H1 (cell line): ENCODE data around the gene CCDC171. TPM values are rescaled to one million over a fixed set of nuclear protein-coding genes. Genes with fewer than 3 reads are reported as not detected.

Source experiments
- CTCF ChIA-PET: fragments of 300-600 bp; sonication (Branson Sonifier 250); formaldehyde crosslinking; loops from one replicate; lab custom pipeline; 2021; ENCODE audit not compliant: partially characterized antibody; lab: Charles Lee
- POLR2A ChIA-PET: fragments of 300-600 bp; sonication (Branson Sonifier 250); formaldehyde crosslinking; loops from one replicate; lab custom pipeline; 2021; ENCODE audit warnings: inconsistent platforms; ENCODE audit not compliant: partially characterized antibody; lab: Charles Lee
- DNase-seq, 2 experiments: peaks; one replicate each; pipeline versions ENCODE4 v3.0.0 to v3.0.0-alpha.2; 2010 to 2022; ENCODE audit warnings: low spot score in 2 of 2, low read depth in 1 of 2, mixed read lengths in 1 of 2
- FAIRE-seq: peaks from 2 replicates; lab custom pipeline; 2011; peaks lifted over from hg19 to GRCh38; lab: Jason Lieb, UNC
- H2AFZ ChIP-seq: 2 replicates; pipeline ENCODE4 v1.8.1; 2012; ENCODE audit warnings: low read length, inconsistent platforms
- H2AK5ac ChIP-seq: 2 replicates; pipeline ENCODE4 v1.6.1; 2013; ENCODE audit warnings: low read depth, low read length
- H2BK120ac ChIP-seq: replicated peaks from 2 replicates; pipeline ENCODE3; 2013; ENCODE audit warnings: low read depth, low read length, inconsistent platforms
- H2BK12ac ChIP-seq: 2 replicates; pipeline ENCODE4 v1.6.1; 2013; ENCODE audit warnings: low read depth, low read length
- H2BK15ac ChIP-seq: 2 replicates; pipeline ENCODE4 v1.6.1; 2013; ENCODE audit warnings: low read length
- H2BK20ac ChIP-seq: 2 replicates; pipeline ENCODE4 v1.6.1; 2013; ENCODE audit warnings: low read length
- H2BK5ac ChIP-seq: 2 replicates; pipeline ENCODE4 v1.6.1; 2013; ENCODE audit warnings: low read depth, low read length
- H3K14ac ChIP-seq: 2 replicates; pipeline ENCODE4 v1.6.1; 2013; ENCODE audit warnings: inconsistent platforms; ENCODE audit not compliant: insufficient read length
- H3K18ac ChIP-seq: 2 replicates; pipeline ENCODE4 v1.6.1; 2013; ENCODE audit warnings: low read length; ENCODE audit errors: extremely low read depth
- H3K23ac ChIP-seq: 2 replicates; pipeline ENCODE4 v1.6.1; 2013; ENCODE audit warnings: inconsistent platforms; ENCODE audit not compliant: insufficient read length
- H3K23me2 ChIP-seq: 2 replicates; pipeline ENCODE4 v1.6.1; 2013; ENCODE audit warnings: low read depth, low read length
- H3K27ac ChIP-seq: 2 replicates; pipeline ENCODE4 v1.6.1; 2011; ENCODE audit warnings: low read depth, low read length, inconsistent platforms
- H3K27me3 ChIP-seq, 4 experiments: replicated peaks in 1 of 4; 1 replicate in 1 of 4; 2 replicates in 3 of 4; pipeline versions ENCODE4 v1.6.1 to v1.8.1; 2011 to 2013; ENCODE audit warnings: low read length in 3 of 4, mild to moderate bottlenecking in 3 of 4, inconsistent platforms in 2 of 4, mixed read lengths in 2 of 4, moderate library complexity in 1 of 4; ENCODE audit not compliant: control insufficient read depth in 3 of 4, insufficient read depth in 3 of 4; ENCODE audit errors: extremely low read depth in 1 of 4
- H3K36me3 ChIP-seq, 4 experiments: 2 replicates each; pipeline versions ENCODE4 v1.6.1 to v1.8.1; 2011 to 2013; ENCODE audit warnings: mild to moderate bottlenecking in 4 of 4, low read length in 3 of 4, moderate library complexity in 2 of 4, control low read depth in 1 of 4, inconsistent platforms in 1 of 4; ENCODE audit not compliant: insufficient read depth in 4 of 4, control insufficient read depth in 2 of 4
- H3K4ac ChIP-seq: replicated peaks from 2 replicates; pipeline ENCODE3; 2013; ENCODE audit warnings: low read length, low read depth, mixed read lengths, inconsistent platforms; ENCODE audit not compliant: insufficient read length
- H3K4me1 ChIP-seq, 4 experiments: replicated peaks in 1 of 4; 1 replicate in 1 of 4; 2 replicates in 3 of 4; pipeline versions ENCODE4 v1.6.1 to v1.8.1; 2011 to 2013; ENCODE audit warnings: low read length in 3 of 4, inconsistent platforms in 2 of 4, mixed read lengths in 1 of 4; ENCODE audit not compliant: insufficient read depth in 4 of 4, control insufficient read depth in 3 of 4
- H3K4me2 ChIP-seq, 2 experiments: 2 replicates each; pipeline versions ENCODE4 v1.6.1 to v1.8.1; 2011 to 2013; ENCODE audit warnings: low read depth in 2 of 2, low read length in 2 of 2, control low read depth in 1 of 2, inconsistent platforms in 1 of 2, mild to moderate bottlenecking in 1 of 2; ENCODE audit not compliant: insufficient read depth in 1 of 2
- H3K4me3 ChIP-seq, 4 experiments: fragments of 200-600, 300-600 bp in 1 of 4; sonication (generic), shearing (Covaris generic), sonication (Bioruptor Twin) in 1 of 4; 2 replicates each; pipeline versions ENCODE4 v1.5.1 to v1.8.1; 2011 to 2016; ENCODE audit warnings: low read length in 4 of 4, low read depth in 3 of 4, control low read depth in 2 of 4, inconsistent platforms in 2 of 4, mild to moderate bottlenecking in 2 of 4, mixed read lengths in 1 of 4, moderate library complexity in 1 of 4; ENCODE audit not compliant: insufficient read depth in 2 of 4; ENCODE audit errors: extremely low read depth in 1 of 4
- H3K56ac ChIP-seq: replicated peaks from 2 replicates; pipeline ENCODE3; 2013; ENCODE audit warnings: low read depth, mild to moderate bottlenecking, mixed read lengths, low read length, inconsistent platforms; ENCODE audit not compliant: insufficient read length
- H3K79me1 ChIP-seq: 2 replicates; pipeline ENCODE4 v1.6.1; 2013; ENCODE audit warnings: low read depth, low read length, control low read depth
- H3K79me2 ChIP-seq, 2 experiments: 2 replicates each; pipeline versions ENCODE4 v1.6.1 to v1.8.1; 2012 to 2013; ENCODE audit warnings: low read length in 2 of 2, mild to moderate bottlenecking in 2 of 2, inconsistent platforms in 1 of 2; ENCODE audit not compliant: insufficient read depth in 2 of 2, control insufficient read depth in 1 of 2
- H3K9ac ChIP-seq, 4 experiments: replicated peaks in 1 of 4; 1 replicate in 1 of 4; 2 replicates in 3 of 4; pipeline versions ENCODE4 v1.6.1 to v1.8.1; 2011 to 2013; ENCODE audit warnings: low read depth in 3 of 4, low read length in 3 of 4, control low read depth in 2 of 4, mild to moderate bottlenecking in 2 of 4, moderate library complexity in 2 of 4, inconsistent platforms in 1 of 4; ENCODE audit errors: extremely low read depth in 1 of 4
- H3K9me3 ChIP-seq, 2 experiments: 2 replicates each; pipeline versions ENCODE4 v1.6.1 to v1.8.1; 2012 to 2013; ENCODE audit warnings: mild to moderate bottlenecking in 2 of 2, moderate library complexity in 2 of 2, control low read depth in 1 of 2, inconsistent platforms in 1 of 2, low read depth in 1 of 2, low read length in 1 of 2, mixed read lengths in 1 of 2; ENCODE audit not compliant: insufficient read depth in 2 of 2
- H4K20me1 ChIP-seq, 2 experiments: replicated peaks in 1 of 2; 2 replicates each; pipeline versions ENCODE3 to v1.8.1; 2011 to 2013; ENCODE audit warnings: inconsistent platforms in 2 of 2, low read length in 2 of 2, mild to moderate bottlenecking in 1 of 2; ENCODE audit not compliant: insufficient read depth in 2 of 2, control insufficient read depth in 1 of 2
- H4K5ac ChIP-seq: 2 replicates; pipeline ENCODE4 v1.6.1; 2013; ENCODE audit warnings: low read length, low read depth, mixed read lengths, inconsistent platforms; ENCODE audit not compliant: insufficient read length
- H4K8ac ChIP-seq: 2 replicates; pipeline ENCODE4 v1.8.0; 2013; ENCODE audit warnings: mild to moderate bottlenecking, moderate library complexity, low read length, inconsistent platforms; ENCODE audit not compliant: insufficient read depth; ENCODE audit errors: extremely low read depth
- H4K91ac ChIP-seq: replicated peaks from 2 replicates; pipeline ENCODE3; 2013; ENCODE audit warnings: low read length, mixed read lengths, inconsistent platforms; ENCODE audit not compliant: insufficient read length
- ASH2L ChIP-seq: fragments of 200-600, 300-600 bp; sonication (generic); IDR thresholded peaks from one replicate; pipeline ENCODE4 v1.7.1; 2017; ENCODE audit warnings: low read length
- BACH1 ChIP-seq: IDR thresholded peaks from 2 replicates; pipeline ENCODE4 v1.6.1; 2012; ENCODE audit warnings: low read length, improper control_type of control experiment
- CEBPB ChIP-seq: IDR thresholded peaks from 2 replicates; pipeline ENCODE4 v1.6.1; 2012; ENCODE audit warnings: low read depth, low read length
- CHD2 ChIP-seq: IDR thresholded peaks from 2 replicates; pipeline ENCODE4 v1.6.1; 2012; ENCODE audit warnings: low read length, improper control_type of control experiment
- KDM1A ChIP-seq: fragments of 200-600, 300-600 bp; sonication (generic); IDR thresholded peaks from 2 replicates; pipeline ENCODE4 v1.7.1; 2016; ENCODE audit warnings: mild to moderate bottlenecking, low read length, borderline replicate concordance
- KDM5A ChIP-seq: fragments of 200-600 bp; IDR thresholded peaks from 2 replicates; pipeline ENCODE4 v1.7.1; 2012; ENCODE audit warnings: mild to moderate bottlenecking, low read length, inconsistent platforms, mixed read lengths
- NRF1 ChIP-seq: IDR thresholded peaks from 2 replicates; pipeline ENCODE4 v1.6.1; 2011; ENCODE audit warnings: mild to moderate bottlenecking, low read depth, low read length, improper control_type of control experiment
- POLR2A ChIP-seq, 2 experiments: IDR thresholded peaks; 1 replicate in 1 of 2; 2 replicates in 1 of 2; pipeline ENCODE4 v1.6.1; 2011; ENCODE audit warnings: low read depth in 2 of 2, low read length in 2 of 2, mild to moderate bottlenecking in 2 of 2; ENCODE audit errors: control extremely low read depth in 1 of 2
- RXRA ChIP-seq: IDR thresholded peaks from 2 replicates; pipeline ENCODE4 v1.6.1; 2011; ENCODE audit warnings: low read depth, mild to moderate bottlenecking, low read length, moderate library complexity; ENCODE audit not compliant: insufficient read depth
- SP1 ChIP-seq: IDR thresholded peaks from 2 replicates; pipeline ENCODE4 v1.6.1; 2011; ENCODE audit warnings: low read depth, low read length
- SP4 ChIP-seq: IDR thresholded peaks from 2 replicates; pipeline ENCODE4 v1.6.1; 2012; ENCODE audit warnings: low read length, inconsistent platforms
- SUZ12 ChIP-seq: fragments of 200-600 bp; sonication (generic); IDR thresholded peaks from 2 replicates; pipeline ENCODE4 v1.6.1; 2012; ENCODE audit warnings: mild to moderate bottlenecking, inconsistent platforms, low read length, moderate library complexity, mixed read lengths
- YY1 ChIP-seq: IDR thresholded peaks from 2 replicates; pipeline ENCODE4 v1.6.1; 2011; ENCODE audit warnings: low read depth, mild to moderate bottlenecking, low read length
- polyA plus RNA-seq, 7 experiments: library from polyadenylated mRNA; depleted of rRNA in 3 of 7; stranded (reverse) in 5 of 7; unstranded in 2 of 7; fragments of >200 nt in 5 of 7; fragments of 200-250 nt in 2 of 7; gene quantifications; 1 replicate in 5 of 7; 2 replicates in 1 of 7; 4 replicates in 1 of 7; pipeline versions ENCODE4 v1.2.1 to v1.2.3, GENCODE V29; 2011 to 2013; ENCODE audit warnings: missing spikeins in 2 of 7, mixed read lengths in 2 of 7
- total RNA-seq: library from RNA; stranded (reverse); fragmentation: NEBNext Ultra II Directional; extraction: Animal tissue kit (Norgen Biotek cat#: 25700); gene quantifications from 2 replicates; pipeline ENCODE4 v1.2.1, GENCODE V29; 2021

CCDC171 gene
- total and polyA plus RNA-seq, 2 of the 8 experiments (the other 6 are each of a cell fraction or from before 2014, with no cell fraction given): 0.83 to 2.3 TPM

GRCh38 chr9:15693701-15694100, 140.9 kb downstream of the CCDC171 start:
- Histone ChIP-seq H3K9me3 (no peaks in the 10 kb centered on the region), H2BK5ac (no peak overlapping the region), H2BK120ac (no peak overlapping the region), H3K79me1 (no peaks in the 10 kb centered on the region), H3K79me2 (no peaks in the 10 kb centered on the region), H3K14ac (no peak overlapping the region), H4K20me1 (no peaks in the 10 kb centered on the region), H4K5ac (no peak overlapping the region), H4K8ac (no peak overlapping the region), H3K36me3 (no peaks in the 10 kb centered on the region), H3K23ac (no peak overlapping the region), H4K91ac (no peak overlapping the region), H2AK5ac (no peak overlapping the region), H2AFZ (no peak overlapping the region), H2BK12ac (no peak overlapping the region), H3K18ac (no peak overlapping the region), H3K9ac (no peak overlapping the region), H3K4me1 (0 out of 7 replicates have a peak, but pooled peaks cover 0 to 4% (median 0%) of the 10 kb centered on the region in 4 experiments), H2BK20ac (no peak overlapping the region), H3K27me3 (no peaks in the 10 kb centered on the region), H3K56ac (no peak overlapping the region), H3K4ac (no peak overlapping the region), H3K4me2 (no peak overlapping the region), H3K23me2 (no peaks in the 10 kb centered on the region), H3K27ac (no peak overlapping the region), H3K4me3 (no peak overlapping the region), H2BK15ac (no peak overlapping the region)
- DNase-seq: no peak
- POLR2A ChIA-PET: no interaction called here
- CTCF ChIA-PET: interaction anchor here (0.7 kb wide), 1 partner anchor 130 kb away, joined by 3 read pairs; no protein-coding TSS in a partner anchor
- no peak for FAIRE-seq
- TF ChIP-seq RXRA: no peak
- TF ChIP-seq SP1: no peak
- no peak for TF ChIP-seq CHD2
- TF ChIP-seq SUZ12: no peak
- no peak for TF ChIP-seq KDM1A
- TF ChIP-seq BACH1: no peak
- TF ChIP-seq SP4: no peak
- TF ChIP-seq POLR2A (IDR thresholded peaks at IDR 0.05; ENCODE audit: control extremely low read depth in 1 of 2, low read depth in 2 of 2, low read length in 2 of 2): no peak
- no peak for TF ChIP-seq CEBPB
- no peak for TF ChIP-seq YY1
- TF ChIP-seq NRF1: no peak
- TF ChIP-seq KDM5A: no peak
- no peak for TF ChIP-seq ASH2L
